Measurements from ENCODE around the gene TNS1.

The TNS1 gene

GRCh38 chr2:217858519-217859491 is 144.0 kb downstream of the TNS1 start:
- DNase-seq, result peak; percentile 57

DNA sequence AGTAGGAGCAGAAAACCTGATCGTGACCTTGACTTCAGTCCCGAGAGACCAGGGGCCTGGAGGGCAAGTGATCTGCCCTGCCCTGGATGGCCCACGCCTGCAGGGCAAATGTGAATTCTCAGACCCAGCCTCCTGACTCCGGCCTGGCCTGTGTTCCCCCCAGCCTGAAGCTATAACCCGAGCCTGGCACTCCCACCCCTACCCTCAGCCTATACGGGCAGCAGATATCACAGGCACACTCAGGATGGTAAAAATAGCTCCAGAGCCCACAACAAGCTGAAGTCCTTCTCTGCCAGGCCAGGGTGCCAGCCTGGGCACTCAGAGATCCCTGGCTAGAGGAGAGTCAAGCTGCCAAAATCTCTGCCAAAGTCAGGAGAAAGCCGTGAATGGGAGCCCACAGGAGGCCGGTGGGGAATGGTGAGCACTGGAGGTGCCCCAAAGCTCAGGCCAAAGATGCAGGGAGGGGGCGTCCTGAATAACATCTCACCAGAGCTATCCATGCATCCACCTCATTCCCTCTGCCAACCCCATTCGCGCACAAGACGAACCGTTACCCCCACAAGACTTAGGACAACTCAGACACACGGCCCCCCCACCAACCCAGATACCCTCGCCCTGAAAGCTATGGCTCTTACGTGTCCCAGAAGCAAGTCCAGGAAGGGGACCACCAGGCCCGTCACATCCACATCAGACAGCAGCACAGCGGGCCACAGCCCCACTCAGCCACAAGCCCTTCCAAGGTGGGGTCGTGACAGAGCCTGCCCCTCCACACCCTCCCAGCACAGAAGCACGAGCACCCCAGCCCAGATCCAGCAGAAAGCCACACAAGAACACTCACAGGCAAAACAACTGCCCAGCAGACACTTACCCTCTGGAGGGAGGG is 144.9 kb downstream of the TNS1 start:
- DNase-seq, result no peak

DNA sequence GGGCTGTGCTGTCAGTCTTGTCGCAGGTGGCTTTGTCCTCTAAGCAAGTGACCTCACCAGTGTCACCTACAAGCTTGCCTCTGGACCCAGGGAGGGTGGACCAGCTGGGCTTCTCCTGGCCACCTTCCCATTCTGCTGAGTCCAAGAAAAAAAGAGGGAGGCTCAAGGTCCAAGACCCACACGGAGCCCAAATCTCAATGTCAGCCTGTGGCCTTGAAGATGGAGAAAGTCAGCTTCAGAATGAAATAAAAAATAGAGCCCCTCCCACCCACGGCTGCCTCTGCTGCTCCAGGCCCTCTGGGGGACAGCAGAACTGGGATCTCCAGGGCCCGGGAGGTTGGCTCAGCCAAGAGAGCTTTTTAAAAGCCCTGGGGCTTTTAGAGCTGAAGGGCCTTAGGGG is 145.9 kb downstream of the TNS1 start:
- DNase-seq, result no peak

DNA sequence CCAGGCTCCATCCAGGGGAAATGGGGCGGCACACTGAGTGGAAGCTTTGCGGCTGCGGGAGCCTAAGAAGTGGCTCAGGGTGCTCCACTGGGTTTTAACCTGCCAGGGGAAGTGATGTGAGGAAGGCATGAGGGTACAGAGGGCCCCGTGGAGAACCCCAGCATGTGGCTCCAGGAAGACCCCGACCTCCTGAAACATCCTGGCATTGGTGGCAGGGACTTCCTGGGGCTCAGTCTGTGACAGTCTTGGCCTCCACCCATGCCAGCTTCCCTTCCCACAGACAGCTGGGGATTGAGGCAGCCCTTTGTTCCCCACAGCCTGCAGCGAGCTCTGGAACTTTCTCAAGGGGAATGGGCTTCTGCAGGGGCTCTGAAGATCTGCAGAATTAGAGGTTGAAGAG is 146.6 kb downstream of the TNS1 start:
- no peak for DNase-seq

- DNase-seq, result peak; percentile 28
Measured at GRCh38 chr2:217854684-217855420, 147.9 kb downstream of the TNS1 start.

DNA sequence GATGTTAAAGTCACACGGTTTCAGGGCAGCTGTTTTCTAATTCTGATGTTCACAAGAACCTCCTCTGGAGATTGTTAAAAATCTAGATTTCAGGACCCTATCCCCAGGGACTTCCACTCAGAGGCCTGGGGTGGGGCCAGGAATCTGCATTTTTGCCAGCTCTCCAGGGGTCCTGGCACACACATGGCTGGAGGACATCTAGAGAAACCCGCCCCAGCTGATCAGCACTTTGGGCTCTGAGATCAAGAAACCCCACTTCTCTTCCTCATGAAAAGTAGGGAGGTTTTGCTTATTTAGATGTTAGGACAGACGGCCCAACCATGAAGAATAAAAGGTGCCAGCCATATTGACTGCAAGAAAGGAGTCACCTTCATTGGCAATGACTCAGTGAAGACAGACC is 148.8 kb downstream of the TNS1 start:
- no peak for DNase-seq

- no peak for DNase-seq
Measured at GRCh38 chr2:217853301-217853881, 149.4 kb downstream of the TNS1 start.

DNA sequence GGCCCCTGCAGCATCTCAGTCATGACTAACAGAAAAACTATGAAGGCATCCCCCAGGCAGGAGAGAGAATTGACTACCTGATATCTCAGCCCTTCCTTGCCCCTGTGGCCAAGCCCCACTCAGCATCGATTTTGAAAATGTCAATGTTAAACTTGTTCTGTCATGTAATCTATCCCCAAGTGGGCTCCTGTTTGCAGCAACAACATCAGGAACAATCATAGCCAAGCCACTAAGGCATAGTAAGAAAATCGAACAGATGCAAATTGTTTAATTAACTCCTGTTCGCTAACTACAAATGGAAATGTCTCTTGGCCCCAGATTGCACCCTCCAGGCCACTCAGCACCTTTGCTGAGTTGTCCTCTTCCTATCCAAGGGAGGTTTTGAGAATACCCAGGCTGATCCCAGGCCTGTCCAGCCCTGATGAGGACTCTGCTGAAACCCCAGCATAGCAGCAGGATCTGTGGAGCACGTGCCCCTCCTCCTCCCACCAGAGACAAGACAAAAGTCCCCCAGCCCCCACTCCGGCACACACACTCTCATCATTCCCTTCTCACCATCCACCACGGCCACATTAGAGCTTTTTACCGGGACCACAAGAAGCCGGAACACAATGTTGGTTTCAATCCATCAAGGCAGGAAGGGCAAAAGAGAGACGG is 150.1 kb downstream of the TNS1 start:
- no peak for DNase-seq

DNA sequence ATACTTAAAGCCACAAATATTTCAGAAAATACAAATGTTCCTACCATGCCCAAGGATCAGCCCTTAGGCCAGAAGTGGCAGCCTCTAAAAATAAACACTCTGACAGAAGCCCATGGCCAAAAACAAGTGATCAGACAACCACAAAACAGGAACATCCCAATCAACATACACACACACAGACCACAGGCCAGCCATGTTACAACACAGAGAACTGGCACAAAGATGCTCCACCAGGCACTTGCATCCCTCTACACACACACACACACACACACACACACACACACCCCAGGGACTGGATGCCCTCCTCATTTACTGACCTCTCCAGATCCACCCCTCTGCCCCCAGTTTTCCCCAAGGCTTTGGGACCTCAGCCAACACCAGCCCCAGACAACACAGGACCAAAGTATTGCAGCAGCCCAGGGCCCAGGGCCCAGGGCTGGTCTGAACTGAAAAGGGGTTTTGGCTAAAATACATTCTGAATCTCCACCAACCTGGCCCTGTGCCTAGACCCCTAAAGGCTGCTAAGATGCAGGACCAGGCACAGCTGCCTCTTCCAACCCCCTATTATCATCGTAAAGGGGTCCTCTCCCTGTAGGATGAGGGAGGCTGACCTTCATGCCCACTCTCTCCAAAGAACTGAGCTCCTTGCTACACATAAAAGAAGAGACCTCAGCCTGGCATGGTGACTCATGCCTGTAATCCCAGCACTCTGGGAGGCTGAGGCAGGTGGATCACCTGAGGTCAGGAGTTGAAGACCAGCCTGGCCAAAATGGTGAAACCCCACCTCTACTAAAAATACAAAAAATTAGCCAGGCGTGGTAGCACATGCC is 151.4 kb downstream of the TNS1 start:
- DNase-seq, result no peak

- DNase-seq, result no peak
Measured at GRCh38 chr2:217849154-217849975, 153.4 kb downstream of the TNS1 start.

GRCh38 chr2:217848351-217848957 is 154.3 kb downstream of the TNS1 start:
- DNase-seq, result no peak

GRCh38 chr2:217847552-217848350 is 155.0 kb downstream of the TNS1 start:
- no peak for DNase-seq

GRCh38 chr2:217847115-217847514 is 155.7 kb downstream of the TNS1 start:
- no peak for DNase-seq

DNA sequence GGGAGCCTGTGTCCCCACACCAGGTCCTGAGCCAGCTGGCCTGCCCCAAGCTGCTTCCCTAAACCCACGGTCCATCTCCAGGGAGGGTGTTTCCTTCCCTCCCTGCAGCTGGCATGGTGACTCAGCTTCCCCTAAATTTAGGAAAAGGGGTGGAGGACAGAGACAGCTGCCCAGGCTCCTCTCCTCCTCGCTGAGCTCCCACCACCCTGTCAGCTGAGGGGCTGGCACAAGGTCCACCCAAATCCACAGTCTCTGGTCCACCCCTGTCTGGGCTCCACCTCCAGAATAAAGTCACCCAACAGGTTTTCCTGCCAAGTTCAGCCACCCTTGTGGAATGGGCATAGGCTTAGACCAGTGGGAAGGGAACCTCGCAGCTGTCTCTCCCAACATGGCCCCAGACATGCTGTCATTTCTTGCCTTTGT is 156.5 kb downstream of the TNS1 start:
- DNase-seq, result no peak

DNA sequence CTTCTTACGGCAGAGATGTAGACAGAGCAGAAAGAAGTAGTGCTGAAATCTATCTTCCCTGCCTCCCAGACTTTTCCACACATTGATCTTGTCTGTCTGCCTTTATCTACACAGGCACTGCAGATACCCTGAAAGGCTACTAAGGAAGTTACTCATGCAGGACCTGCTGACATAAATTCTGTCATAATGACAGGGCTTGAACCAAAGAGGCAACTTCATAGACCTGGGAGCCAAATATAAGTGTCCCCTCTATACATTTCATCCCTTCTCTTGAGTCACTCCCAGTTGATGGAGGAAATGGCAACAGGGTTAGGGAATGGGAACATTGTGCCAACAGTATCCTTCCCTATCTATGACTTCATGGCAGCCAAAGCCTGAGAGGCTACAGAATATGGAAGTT is 157.5 kb downstream of the TNS1 start:
- no peak for DNase-seq

DNA sequence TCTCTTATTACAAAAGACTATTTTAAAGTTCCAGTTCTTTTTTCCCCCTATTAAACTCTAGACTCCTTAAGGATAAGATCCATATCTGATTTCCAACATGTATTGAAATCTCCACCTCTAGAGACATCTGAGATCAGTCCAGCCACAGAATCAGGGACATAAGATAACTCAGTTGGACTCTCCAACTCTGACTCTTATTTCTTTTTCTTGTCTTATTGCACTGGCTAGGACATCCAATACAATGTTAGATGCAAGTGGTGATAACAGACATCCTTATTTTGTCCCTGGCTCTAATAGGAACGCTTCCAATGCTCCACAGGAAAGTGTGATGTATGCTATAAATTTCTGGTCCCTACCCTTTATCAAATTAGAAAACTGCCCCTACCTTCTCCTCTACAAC is 158.1 kb downstream of the TNS1 start:
- no peak for DNase-seq

DNA sequence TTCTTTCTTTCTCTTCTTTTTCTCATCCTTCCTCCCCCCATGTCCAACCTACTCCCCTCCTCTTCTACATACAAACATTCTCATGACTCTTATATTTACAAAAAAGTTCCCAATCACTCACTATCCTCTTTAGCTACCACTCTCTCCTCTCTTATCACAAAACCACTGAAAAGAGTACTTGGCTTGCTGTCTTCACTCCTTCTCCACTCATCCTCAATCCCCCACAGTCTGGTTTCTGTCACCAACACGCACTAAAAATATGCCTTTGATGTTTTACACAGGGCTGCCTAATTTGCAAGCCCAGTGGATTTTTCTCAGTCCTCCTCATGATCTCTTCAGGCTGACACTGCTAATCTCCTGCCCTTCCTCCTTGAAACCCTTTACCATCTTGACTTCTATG is 159.5 kb downstream of the TNS1 start:
- no peak for DNase-seq

DNA sequence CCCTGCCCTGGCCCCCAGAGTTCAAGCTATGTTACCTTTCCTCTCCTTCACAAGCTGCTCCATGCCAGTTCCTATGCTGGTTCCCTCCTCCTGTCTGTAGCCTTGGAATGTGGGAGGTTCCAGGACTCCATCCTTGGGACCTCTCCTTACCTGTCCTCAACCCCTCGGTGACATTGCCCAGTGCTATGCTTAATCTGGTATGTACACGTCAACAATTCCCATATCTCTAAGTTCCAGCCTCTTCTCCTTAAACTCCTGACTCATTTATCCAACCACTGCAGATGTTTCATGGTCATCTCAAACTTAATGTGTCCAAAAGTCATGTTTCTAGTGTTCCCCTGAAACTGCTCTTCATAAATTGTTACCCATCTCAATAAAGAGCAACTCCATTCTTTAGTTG is 160.8 kb downstream of the TNS1 start:
- DNase-seq, result no peak

GRCh38 chr2:217840522-217840921 is 162.3 kb downstream of the TNS1 start:
- DNase-seq, result no peak

All from NCI-H187 treated with DMSO at 0.1 percent for 48 hours (cell line).